Stimulated activated CD8-positive, alpha-beta memory T cell treated with anti-CD3 and anti-CD28 coated beads, Interleukin-7, amount 100 ng/mL, for 1 hour (primary cell): Measurements from ENCODE around the gene HOXA13.

Experiments used
- DNase-seq, 2 donors: peaks; one replicate each; pipeline ENCODE4 v3.0.0-alpha.2; 2020; ENCODE audit warnings: low read depth in 2 of 2

Gene HOXA13

DNA sequence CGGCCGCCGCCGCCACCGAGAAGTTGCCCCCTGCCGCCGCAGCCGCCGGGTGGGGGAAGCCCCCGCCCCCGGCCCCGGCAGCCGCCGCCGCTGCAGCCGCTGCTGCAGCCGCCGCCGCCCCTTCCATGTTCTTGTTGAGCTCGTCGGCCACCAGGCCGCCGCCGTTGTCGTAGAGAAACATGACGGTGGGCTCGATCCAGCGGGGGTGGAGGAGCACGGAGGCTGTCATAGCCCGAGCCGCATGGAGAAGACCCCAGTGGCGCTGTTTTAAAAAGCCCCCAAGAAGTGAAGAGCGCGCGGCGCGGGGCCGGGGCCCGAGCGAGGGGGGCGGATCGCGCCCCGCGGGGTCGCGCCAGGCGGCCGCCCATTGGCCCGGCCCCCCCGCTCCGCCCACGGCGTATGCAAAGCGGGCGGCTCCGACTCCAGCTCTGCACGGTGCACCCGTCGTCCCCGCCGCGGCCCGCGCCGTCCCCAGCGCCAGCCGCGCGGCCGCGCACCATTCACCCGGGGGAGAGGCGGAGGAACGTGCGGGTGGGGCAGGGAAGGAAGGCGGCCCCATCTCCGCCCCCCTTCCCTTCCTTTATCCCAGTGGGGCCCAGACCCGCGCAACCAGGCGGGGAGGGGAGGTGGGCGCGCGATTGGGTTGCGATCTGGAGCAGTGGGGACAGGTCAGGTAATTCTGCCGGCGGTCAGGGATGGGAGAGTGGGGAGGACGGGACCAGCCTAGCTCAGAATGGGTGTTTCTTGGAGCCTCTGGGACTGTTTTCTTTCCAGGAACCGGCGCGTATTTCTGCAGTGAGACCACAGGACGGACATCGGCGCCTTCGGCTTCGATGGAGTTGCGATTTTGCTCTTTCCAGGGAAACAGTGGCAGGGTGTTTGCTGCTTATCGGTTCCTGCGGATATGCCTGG, at the start of gene HOXA13:
TSS of gene HOXA13 (minus strand) at position 243 of the 912 bp plus-strand sequence. CDS start at position 229, 14 bp downstream.
- DNase-seq = no peak

DNA sequence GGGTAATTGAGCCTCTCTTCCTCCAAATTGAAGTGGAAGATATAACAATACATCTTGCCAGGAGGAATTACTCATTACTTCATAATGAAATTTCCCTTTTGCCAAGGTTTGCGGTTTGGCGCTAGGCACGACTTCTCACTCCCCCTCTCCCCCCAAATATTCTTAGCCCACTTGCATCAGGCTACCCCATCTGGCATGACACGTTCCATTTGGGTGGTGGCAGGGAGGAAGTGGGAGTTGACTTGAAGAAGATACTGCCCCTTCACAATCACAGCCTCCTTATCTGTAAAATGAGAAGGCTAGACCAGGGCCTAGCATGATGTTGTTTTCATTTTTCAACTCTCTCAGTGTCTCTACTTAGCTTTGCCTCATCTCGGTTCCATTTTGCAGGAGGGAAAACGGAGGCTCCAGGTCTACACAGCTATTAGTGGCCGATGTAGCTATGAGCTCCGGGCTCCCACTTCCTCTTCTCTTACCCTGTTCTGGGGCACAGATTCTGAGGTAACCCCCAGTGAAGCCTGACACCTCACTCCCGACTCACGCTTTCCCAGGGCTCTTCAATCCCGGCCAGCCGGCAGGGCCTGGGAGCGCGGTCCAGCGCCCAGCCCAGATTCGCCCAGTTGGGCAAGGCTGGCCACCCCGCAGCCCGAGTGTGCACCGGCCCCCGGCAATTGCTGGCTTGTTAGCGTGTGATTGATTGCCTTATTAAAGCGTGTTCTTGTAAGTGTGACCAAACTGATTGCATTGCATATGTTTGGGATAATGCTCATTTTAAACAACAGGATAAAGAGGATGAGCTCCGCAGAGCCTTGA, 49.2 kb upstream of the HOXA13 start:
- no peak for DNase-seq

DNA sequence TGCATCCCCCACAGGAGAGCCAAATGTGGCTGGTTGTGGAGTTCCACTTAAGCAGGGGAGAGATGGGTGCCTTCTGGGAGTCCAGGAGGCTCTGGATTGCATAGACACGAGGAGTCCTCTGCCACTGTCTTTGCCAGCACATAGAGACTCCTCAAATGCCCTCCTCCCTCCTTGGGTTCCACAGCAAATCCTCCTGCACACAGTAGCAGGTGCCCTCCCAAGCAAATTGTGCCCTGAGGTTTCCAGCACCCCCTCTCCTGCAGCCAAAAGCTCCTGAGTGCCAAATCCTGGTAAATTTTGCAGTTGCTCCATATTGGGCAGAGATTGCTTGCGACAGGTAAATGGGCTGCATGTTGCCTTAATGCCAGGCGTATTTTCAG, 48.5 kb upstream of the HOXA13 start:
- DNase-seq = no peak

DNA sequence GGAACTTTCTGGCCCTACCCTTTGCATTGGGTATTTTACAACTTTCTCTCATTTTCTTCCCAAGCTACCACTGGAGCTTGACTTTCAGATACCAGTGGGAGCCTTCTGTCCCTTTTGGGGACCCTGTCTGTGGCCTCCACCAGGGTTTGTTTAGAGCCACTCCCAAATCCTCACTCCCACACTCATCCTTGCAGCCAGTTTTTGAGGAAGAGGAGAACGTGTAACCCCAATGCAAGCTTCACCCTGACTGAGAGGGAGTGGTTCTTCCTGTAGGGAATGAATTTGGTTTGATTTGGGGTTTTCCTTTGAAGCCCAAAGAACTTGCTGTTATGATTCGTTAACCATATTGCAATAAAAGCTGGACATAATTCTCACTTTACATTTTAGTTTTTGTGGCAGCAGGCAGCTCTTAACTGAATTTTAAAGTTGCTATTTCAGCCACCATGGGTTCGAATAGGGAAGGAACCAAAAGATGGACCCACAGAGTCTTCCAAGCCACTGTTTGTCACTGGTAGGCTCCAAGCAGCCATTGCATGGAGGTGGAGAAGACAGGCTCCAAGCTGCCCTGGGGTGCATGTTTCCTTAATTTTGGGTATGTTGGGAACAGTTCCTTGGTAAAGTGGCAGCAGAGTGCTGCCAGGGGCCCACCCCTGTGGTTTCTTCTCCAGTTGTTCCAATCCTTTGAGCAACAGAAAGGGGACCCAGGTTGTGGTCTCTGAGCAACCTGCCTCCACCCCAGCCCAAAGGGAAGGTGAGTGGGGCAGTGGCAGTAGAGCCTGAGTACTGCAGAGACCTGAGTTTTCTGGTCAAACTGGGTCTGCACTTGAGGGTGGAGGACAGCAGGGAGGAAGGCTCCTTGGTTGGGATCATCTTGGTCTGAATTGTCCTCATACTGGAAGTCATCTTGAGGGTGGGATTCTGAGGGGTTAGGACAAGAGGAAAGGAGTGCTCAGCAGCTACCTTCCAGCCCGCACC, 47.8 kb upstream of the HOXA13 start:
- DNase-seq = no peak

DNA sequence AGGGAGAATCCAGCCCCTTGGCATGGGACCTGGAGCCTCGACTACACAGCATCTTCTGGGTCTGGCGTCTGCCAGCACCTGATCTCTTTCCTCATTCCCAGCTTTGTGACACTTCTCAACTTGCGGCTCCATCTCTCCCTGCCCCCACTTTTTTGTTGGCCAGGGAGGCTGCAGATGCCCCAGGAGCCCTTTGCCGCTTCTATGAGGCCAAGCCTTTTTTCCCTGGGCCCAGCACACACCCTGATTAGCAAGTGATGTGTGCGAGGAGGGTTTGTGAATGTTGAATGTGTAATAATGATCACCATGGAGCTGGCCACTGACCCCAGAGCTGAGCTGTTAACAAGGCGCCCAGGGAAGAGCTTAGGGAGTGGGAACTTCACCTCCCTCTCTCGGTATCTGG, 47.1 kb upstream of the HOXA13 start:
- no peak for DNase-seq

DNA sequence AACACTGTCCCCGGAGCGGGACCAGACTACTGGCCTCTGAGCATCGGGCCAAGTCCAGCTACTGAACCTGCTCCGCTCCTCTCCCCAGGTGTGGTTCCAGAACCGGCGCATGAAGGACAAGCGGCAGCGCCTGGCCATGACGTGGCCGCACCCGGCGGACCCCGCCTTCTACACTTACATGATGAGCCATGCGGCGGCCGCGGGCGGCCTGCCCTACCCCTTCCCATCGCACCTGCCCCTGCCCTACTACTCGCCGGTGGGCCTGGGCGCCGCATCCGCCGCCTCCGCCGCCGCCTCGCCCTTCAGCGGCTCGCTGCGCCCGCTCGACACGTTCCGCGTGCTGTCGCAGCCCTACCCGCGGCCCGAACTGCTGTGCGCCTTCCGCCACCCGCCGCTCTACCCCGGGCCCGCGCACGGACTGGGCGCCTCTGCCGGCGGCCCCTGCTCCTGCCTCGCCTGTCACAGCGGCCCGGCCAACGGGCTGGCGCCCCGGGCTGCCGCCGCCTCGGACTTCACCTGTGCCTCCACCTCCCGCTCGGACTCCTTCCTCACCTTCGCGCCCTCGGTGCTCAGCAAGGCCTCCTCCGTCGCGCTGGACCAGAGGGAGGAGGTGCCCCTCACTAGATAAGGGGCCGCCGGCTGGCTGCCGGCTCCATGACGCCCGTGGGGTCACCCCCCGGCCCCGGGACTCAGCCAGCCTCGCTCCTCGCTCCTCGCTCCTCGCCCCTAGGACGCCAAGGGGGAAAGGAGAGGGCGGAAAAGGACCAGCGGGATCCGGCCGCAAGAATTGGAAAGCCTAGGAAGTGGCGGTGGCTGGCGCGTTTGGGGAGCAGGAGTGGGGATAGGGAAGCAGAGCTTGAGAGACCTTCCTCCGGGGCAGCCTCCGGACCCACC, 46.2 kb upstream of the HOXA13 start:
- no peak for DNase-seq

DNA sequence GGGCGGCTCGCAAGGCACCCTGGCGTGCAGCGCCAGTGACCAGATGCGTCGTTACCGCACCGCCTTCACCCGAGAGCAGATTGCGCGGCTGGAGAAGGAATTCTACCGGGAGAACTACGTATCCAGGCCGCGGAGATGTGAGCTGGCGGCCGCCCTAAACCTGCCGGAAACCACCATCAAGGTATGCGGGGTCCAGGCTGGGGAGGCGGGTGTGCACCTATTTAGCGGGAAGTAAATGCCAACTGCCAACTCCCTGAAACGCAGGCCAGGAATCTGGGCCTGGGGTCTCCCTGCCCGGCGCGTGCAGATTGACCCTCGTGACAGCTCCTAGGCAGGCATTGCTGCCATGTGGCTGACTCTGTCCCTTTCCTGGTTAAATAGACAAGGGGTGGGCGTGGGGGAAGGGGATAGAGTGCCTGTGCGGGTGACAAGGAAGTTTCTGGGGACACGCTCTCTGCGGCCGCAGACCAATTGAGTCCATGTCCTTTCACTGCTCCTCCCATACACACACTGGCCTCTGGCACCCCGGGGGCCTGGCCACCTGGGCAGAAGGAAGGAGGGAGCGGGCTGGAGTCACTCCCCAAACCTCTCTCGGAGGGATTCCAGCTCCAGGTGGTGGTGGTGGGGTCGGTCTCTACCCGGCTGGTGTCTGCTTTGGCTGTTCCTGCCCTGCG, 45.4 kb upstream of the HOXA13 start:
- DNase-seq = no peak

DNA sequence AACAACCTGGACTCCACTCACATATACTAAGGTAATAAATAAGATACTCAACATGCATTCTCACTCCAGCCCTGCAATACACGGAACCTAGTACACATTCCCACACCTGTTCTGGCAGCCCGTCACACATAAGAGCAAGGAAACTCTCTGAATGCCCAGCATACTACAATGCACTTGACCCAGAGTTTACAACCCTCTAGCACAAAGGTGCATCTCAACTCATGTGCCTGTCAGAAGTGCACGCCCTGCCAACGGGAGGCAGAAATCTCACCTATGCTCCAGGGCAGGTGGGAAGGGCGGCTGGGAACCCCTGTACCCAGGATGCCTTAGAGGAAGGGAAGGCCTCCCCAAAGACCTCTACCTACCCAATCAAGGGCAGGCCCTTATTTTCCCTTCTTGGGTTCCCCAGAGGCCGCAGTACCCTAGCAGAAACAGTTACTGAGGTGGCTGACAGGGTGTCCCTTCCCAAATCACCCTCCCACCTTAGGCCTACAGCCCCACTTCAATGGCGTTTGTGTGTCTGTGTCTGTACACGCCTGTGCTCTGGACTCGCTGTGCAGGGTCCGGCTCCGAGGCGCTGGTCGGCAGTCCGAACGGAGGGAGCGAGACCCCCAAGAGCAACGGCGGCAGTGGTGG, 44.7 kb upstream of the HOXA13 start:
- no peak for DNase-seq

DNA sequence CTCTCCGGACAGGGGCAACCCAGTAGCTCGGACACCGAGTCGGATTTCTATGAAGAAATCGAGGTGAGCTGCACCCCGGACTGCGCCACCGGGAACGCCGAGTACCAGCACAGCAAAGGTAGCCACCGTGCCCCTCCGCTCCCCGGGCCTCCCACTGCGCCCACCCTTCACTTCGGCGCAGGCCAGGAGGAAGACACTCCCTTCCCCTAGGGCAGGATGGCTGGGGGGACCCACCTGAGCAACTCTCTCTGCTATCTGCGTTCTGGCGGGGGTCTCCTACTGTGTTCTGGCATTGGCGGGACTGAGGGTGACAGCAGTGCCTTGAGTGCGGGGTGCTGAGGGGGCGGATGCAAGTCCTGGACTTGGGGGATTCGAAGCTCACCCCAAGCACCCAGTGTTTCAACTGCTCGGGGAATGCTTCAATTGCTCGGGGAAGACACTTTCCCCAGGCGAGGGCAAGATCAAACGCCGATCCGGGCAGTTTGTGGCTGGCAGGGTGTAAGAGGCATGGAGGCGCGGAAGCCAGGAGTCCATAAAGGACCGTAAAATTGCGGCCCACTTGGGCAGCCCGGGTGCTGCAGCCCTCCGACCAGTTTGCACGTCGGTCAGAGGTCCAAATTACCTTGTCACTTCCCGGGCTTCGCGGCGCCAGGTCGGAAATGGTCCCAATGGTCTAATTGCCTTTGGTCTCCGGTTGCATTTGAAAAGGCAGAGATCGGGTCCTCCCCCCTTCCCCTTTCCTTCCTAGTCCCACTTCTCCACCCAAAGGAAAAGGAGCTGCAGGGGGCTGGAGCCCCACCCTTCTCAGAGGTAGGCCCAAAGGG, 43.7 kb upstream of the HOXA13 start:
- no peak for DNase-seq

DNA sequence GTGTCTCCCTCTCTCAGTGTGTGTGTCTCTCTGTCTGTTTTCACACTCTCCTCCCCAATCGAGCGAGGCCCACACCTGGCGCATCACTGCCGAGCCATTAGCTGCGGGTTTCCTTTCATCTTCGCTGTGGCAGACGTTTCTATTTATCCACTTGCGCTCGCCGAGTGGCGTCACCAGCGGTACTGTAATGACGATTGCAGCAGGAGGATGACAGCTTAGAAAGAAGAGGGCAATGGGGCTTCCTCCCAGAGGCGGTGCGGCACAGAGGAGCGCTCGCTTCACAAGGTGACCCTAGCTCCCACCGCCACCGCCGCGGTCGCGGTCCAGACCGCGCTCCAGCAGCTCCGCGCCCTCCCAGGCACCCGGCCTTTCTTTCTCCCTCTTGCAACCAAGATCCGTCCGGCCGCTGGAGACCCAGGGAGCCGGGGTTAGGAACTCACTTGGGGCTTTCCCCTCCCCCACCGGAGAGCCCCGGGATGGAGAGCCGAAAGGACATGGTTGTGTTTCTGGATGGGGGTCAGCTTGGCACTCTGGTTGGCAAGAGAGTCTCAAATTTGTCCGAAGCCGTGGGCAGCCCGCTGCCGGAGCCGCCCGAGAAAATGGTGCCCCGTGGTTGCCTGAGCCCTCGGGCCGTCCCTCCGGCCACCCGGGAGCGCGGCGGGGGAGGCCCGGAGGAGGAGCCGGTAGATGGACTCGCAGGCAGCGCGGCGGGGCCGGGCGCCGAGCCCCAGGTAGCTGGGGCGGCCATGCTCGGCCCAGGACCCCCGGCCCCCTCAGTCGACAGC, 42.9 kb upstream of the HOXA13 start, which contains the start of gene EVX1:
TSS of gene EVX1 (plus strand) at position 248 of the 785 bp plus-strand sequence. CDS start at position 477, 229 bp downstream.
- no peak for DNase-seq

DNA sequence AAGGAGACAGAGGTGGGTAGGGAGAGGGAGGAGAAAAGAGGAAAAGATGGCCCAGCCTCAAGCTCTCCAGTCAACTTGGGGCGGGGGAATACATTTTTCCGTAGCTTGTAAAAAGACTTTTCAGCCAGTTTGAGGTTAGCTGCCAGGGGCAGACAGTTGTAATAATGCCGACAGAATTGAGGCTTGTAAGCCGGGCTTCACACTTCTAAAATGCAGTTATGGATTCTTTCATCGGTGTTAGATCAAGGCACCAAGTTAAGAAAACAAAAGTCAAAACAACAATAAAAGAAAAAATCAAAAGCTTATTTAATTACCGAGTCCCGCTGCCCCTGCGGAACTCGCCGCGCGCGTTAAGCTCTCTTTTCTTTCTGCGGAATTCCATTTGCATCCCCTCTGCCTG, 42.3 kb upstream of the HOXA13 start:
- no peak for DNase-seq

DNA sequence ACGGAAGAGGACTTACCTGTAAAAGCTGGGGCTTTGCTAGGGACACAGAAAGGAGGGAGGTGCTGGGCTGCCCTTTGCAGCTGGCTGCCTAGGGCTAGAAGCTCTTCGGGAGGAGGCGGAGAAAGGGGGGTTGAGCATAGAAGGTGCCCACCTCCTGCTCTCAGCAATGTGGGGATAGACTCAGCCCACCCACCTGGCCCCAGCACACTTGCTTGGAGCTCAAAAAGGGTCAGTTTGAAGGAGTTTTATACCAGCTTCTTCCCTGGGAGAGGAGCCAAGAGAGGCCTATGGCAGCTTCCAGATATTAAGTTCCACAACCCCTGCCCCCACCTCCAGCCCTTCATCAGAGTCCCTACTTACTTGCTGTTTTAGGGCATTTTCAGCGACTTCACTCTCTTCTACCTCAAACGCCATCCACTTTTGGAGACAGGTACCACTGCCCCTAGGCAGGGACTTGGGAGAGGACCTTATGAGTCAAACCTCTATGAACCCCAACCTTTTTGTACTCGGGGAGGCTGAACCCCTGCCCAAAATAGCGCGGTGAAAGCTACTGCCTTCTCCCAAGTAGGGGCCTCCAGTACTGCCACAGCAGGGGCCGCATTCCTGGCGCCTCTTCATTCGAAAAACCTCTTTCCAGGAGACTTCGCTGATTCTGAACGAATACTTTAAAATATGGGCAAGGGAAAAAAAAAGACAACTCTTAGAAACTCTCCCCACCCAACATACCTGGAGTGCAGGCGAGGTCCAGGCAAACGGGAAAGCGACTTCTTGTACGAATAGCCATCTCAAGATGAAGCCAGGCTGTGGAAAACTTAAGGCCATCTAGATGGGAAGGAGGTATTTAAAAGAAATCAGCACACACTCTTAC, 41.5 kb upstream of the HOXA13 start:
- no peak for DNase-seq

DNA sequence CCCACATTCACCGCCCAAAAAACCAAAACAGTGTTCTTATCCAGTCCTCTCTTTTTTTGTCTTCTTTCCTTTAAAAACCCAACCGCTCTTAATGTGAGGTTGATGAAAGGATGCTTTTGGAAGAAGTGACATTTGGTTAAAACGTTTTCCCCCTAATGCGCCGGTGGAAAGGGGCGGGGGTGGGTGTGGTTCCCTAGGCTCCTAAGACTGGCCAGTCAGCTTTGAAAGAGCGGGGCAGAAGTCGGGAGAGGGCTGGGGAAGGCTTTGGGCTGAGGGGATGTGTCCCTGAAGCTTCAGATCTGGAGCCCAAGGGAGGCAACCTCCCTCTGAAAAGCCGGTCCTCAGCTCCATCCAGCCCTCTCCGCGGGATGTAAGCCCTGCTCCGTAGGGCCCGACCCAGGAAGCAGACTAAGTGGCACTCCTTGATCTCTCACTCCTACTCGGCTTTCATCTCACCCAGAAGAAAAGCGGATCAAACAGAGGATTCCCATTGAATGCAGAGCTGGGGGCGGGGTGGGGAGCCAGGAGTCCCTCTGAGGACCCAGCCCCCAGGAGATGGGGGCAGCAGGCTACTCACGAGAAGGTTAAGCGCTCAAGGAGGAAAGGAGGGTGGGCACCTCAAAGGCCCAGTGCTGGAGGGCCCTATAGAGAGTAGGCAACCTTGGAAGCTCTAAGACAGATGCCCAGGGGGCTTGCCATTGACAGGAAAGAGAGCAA, 40.3 kb upstream of the HOXA13 start:
- DNase-seq = no peak

DNA sequence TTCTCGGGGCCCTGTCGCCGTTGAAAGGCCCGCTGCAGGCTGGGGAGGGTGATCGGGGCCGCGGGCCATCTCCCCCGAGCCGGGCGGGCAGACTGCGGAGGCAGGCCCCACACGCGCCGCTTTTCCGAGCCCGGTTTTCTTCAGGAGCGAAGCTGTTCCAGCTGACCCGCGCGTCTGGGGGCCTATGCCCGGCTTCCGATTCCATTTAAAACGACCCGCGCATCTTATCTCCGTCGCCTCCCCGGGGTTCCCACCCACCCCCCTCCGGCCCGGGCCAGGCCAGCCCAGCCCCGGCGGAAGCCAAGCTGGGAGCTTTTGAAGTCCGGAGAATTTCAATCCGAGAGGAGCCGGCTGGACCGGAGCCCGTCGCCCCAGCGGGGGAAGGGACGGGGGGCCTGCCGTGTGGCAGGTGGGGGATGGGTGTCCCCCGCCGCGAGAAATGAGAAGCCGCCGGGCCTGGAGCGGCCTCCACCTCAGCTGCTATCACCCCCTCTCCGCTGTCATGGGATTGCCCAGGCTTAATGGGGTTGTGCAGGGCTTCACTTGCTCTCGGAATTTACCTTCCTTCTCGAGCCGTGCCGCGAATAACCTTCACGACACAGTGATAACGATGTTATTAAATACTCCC, 39.6 kb upstream of the HOXA13 start:
- no peak for DNase-seq

DNA sequence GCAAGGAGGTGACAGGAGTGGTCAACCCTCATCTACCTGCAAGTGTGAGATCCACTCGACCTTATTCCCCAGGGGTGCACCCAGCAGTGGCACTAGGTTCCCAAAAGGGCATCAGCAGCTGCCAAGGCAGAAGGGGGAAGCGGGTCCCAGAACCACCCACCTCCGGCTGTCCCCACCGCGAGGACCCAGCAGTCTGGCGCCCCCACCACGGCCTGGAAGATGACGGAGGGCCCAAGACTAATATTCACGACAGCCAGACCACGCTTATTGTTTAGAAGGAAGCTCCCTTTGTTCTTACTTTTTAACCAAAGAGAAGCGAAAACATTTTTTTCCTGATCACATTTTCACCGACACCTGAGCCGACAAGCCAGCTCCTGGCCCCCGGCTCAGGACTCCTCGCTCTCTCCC, 39.1 kb upstream of the HOXA13 start:
- no peak for DNase-seq
